Measurements from ENCODE around the gene FHL2. TPM values are rescaled to one million over a fixed set of nuclear protein-coding genes. Genes with fewer than 3 reads are reported as not detected.

Gene FHL2
- total RNA-seq, 2 experiments from 2014 or later, result 1.6 to 1.8 TPM

- intact Hi-C loops (cut with micrococcal nuclease), result no loop called here
- Mint-ChIP-seq H3K4me3 (no peak overlapping the region), H3K27ac (no peak overlapping the region), H3K27me3 (ENCODE audit: low read depth) (peaks cover 20% of the 10 kb centered on the region), H3K9me3 (peaks cover 5% of the 10 kb centered on the region), H3K36me3 (ENCODE audit: low read depth) (no peaks in the 10 kb centered on the region), H3K4me1 (ENCODE audit: low read depth) (peaks cover 9% of the 10 kb centered on the region)
- DNase-seq, result no peak
- CTCF ChIA-PET, result no interaction called here
These were observed 17.3 kb upstream of the FHL2 start for GRCh38 chr2:105416156-105416555.

- DNase-seq, result no peak
- peaks cover 9% of the 10 kb centered on the region for H3K4me1 Mint-ChIP-seq (ENCODE audit: low read depth)
- H3K27me3 Mint-ChIP-seq (ENCODE audit: low read depth), result peaks cover 20% of the 10 kb centered on the region
- H3K27ac Mint-ChIP-seq, result no peak overlapping the region
- no peak overlapping the region for H3K4me3 Mint-ChIP-seq
- peaks cover 3% of the 10 kb centered on the region for H3K9me3 Mint-ChIP-seq
- CTCF ChIA-PET, result interaction anchor here (0.5 to 0.6 kb wide), 2 partner anchors 71 to 542 kb away, joined by 3 read pairs; no protein-coding TSS in a partner anchor
- H3K36me3 Mint-ChIP-seq (ENCODE audit: low read depth), result no peaks in the 10 kb centered on the region
- intact Hi-C loops (cut with micrococcal nuclease), result no loop called here
These were observed 16.2 kb upstream of the FHL2 start for GRCh38 chr2:105415007-105415406.

- no peak overlapping the region for H3K4me3 Mint-ChIP-seq
- H3K27me3 Mint-ChIP-seq (ENCODE audit: low read depth), result peaks cover 20% of the 10 kb centered on the region
- H3K27ac Mint-ChIP-seq, result no peak overlapping the region
- peaks cover 9% of the 10 kb centered on the region for H3K4me1 Mint-ChIP-seq (ENCODE audit: low read depth)
- no peaks in the 10 kb centered on the region for H3K36me3 Mint-ChIP-seq (ENCODE audit: low read depth)
- no peak for DNase-seq
- CTCF ChIA-PET, result interaction anchor here (0.6 to 1.3 kb wide), 3 partner anchors 14 to 145 kb away, joined by 3 to 4 read pairs (median 3); partner anchors contain the start of gene FHL2
- no peaks in the 10 kb centered on the region for H3K9me3 Mint-ChIP-seq
- intact Hi-C loops (cut with micrococcal nuclease), result loop anchor here (1.0 kb wide), 1 partner anchor 43 kb away; no protein-coding TSS in a partner anchor
These were observed 14.4 kb upstream of the FHL2 start for GRCh38 chr2:105413206-105413605.

- Mint-ChIP-seq H3K4me1 (ENCODE audit: low read depth) (peaks cover 4% of the 10 kb centered on the region), H3K36me3 (ENCODE audit: low read depth) (no peaks in the 10 kb centered on the region), H3K4me3 (no peak overlapping the region), H3K27ac (no peak overlapping the region), H3K27me3 (ENCODE audit: low read depth) (peaks cover 20% of the 10 kb centered on the region), H3K9me3 (no peaks in the 10 kb centered on the region)
- CTCF ChIA-PET, result interaction anchor here (1.2 to 1.3 kb wide), 2 partner anchors 14 to 20 kb away, joined by 3 read pairs; partner anchors contain the start of gene FHL2
- intact Hi-C loops (cut with micrococcal nuclease), result no loop called here
- no peak for DNase-seq
These were observed 13.7 kb upstream of the FHL2 start for GRCh38 chr2:105412584-105412983.

GRCh38 chr2:105411720-105412407, 13.0 kb upstream of the FHL2 start:
- CTCF ChIA-PET, result interaction anchor here (1.3 kb wide), 1 partner anchor 13 kb away, joined by 3 read pairs; the partner anchor contains the start of gene FHL2
- Mint-ChIP-seq H3K27ac (no peak overlapping the region), H3K4me3 (no peak overlapping the region), H3K9me3 (no peaks in the 10 kb centered on the region), H3K4me1 (ENCODE audit: low read depth) (peaks cover 2% of the 10 kb centered on the region), H3K27me3 (ENCODE audit: low read depth) (peaks cover 19% of the 10 kb centered on the region), H3K36me3 (ENCODE audit: low read depth) (no peaks in the 10 kb centered on the region)
- DNase-seq, result no peak
- intact Hi-C loops (cut with micrococcal nuclease), result no loop called here

- H3K4me1 Mint-ChIP-seq (ENCODE audit: low read depth), result no peaks in the 10 kb centered on the region
- H3K27me3 Mint-ChIP-seq (ENCODE audit: low read depth), result peaks cover 17% of the 10 kb centered on the region
- intact Hi-C loops (cut with micrococcal nuclease), result no loop called here
- no peaks in the 10 kb centered on the region for H3K9me3 Mint-ChIP-seq
- H3K36me3 Mint-ChIP-seq (ENCODE audit: low read depth), result no peaks in the 10 kb centered on the region
- CTCF ChIA-PET, result no interaction called here
- no peak for DNase-seq
- H3K27ac Mint-ChIP-seq, result no peak overlapping the region
- no peak overlapping the region for H3K4me3 Mint-ChIP-seq
These were observed 11.7 kb upstream of the FHL2 start for GRCh38 chr2:105410554-105410953.

GRCh38 chr2:105409717-105410116, 10.9 kb upstream of the FHL2 start:
- Mint-ChIP-seq H3K27me3 (ENCODE audit: low read depth) (peaks cover 19% of the 10 kb centered on the region), H3K36me3 (ENCODE audit: low read depth) (no peaks in the 10 kb centered on the region), H3K27ac (no peak overlapping the region), H3K4me3 (no peak overlapping the region), H3K9me3 (no peaks in the 10 kb centered on the region), H3K4me1 (ENCODE audit: low read depth) (no peaks in the 10 kb centered on the region)
- CTCF ChIA-PET, result no interaction called here
- DNase-seq, result no peak
- intact Hi-C loops (cut with micrococcal nuclease), result no loop called here

GRCh38 chr2:105407946-105408743, 9.3 kb upstream of the FHL2 start:
- DNase-seq, result no peak
- CTCF ChIA-PET, result interaction anchor here (1.1 kb wide), 1 partner anchor 15 kb away, joined by 3 read pairs; no protein-coding TSS in a partner anchor
- Mint-ChIP-seq H3K27me3 (ENCODE audit: low read depth) (peaks cover 13% of the 10 kb centered on the region), H3K4me3 (no peak overlapping the region), H3K36me3 (ENCODE audit: low read depth) (no peaks in the 10 kb centered on the region), H3K4me1 (ENCODE audit: low read depth) (no peaks in the 10 kb centered on the region), H3K27ac (no peak overlapping the region), H3K9me3 (no peaks in the 10 kb centered on the region)
- intact Hi-C loops (cut with micrococcal nuclease), result no loop called here

GRCh38 chr2:105406221-105406620, 7.4 kb upstream of the FHL2 start:
- Mint-ChIP-seq H3K36me3 (ENCODE audit: low read depth) (no peaks in the 10 kb centered on the region), H3K4me1 (ENCODE audit: low read depth) (no peaks in the 10 kb centered on the region), H3K27me3 (ENCODE audit: low read depth) (peaks cover 2% of the 10 kb centered on the region), H3K9me3 (no peaks in the 10 kb centered on the region), H3K4me3 (no peak overlapping the region), H3K27ac (no peak overlapping the region)
- DNase-seq, result no peak
- intact Hi-C loops (cut with micrococcal nuclease), result no loop called here
- CTCF ChIA-PET, result no interaction called here

- H3K9me3 Mint-ChIP-seq, result no peaks in the 10 kb centered on the region
These were observed 6.4 kb upstream of the FHL2 start for GRCh38 chr2:105405291-105405690.

GRCh38 chr2:105404736-105405135, 5.9 kb upstream of the FHL2 start:
- no peaks in the 10 kb centered on the region for H3K36me3 Mint-ChIP-seq (ENCODE audit: low read depth)
- CTCF ChIA-PET, result no interaction called here
- H3K4me3 Mint-ChIP-seq, result no peak overlapping the region
- H3K27me3 Mint-ChIP-seq (ENCODE audit: low read depth), result peaks cover 9% of the 10 kb centered on the region
- H3K9me3 Mint-ChIP-seq, result no peaks in the 10 kb centered on the region
- intact Hi-C loops (cut with micrococcal nuclease), result no loop called here
- H3K27ac Mint-ChIP-seq, result no peak overlapping the region
- DNase-seq, result no peak
- no peaks in the 10 kb centered on the region for H3K4me1 Mint-ChIP-seq (ENCODE audit: low read depth)

More at GRCh38 chr2:105405291-105405690, 6.4 kb upstream of the FHL2 start:
- DNase-seq, result no peak
- H3K4me3 Mint-ChIP-seq, result no peak overlapping the region
- no peak overlapping the region for H3K27ac Mint-ChIP-seq
- intact Hi-C loops (cut with micrococcal nuclease), result no loop called here
- CTCF ChIA-PET, result no interaction called here
- no peaks in the 10 kb centered on the region for H3K36me3 Mint-ChIP-seq (ENCODE audit: low read depth)
- H3K27me3 Mint-ChIP-seq (ENCODE audit: low read depth), result peaks cover 3% of the 10 kb centered on the region
- no peaks in the 10 kb centered on the region for H3K4me1 Mint-ChIP-seq (ENCODE audit: low read depth)

GRCh38 chr2:105403783-105404698, 5.2 kb upstream of the FHL2 start:
- H3K27me3 Mint-ChIP-seq (ENCODE audit: low read depth), result peaks cover 12% of the 10 kb centered on the region
- DNase-seq, result no peak
- H3K9me3 Mint-ChIP-seq, result no peaks in the 10 kb centered on the region
- CTCF ChIA-PET, result interaction anchor here (1.0 kb wide), 1 partner anchor 59 kb away, joined by 4 read pairs; no protein-coding TSS in a partner anchor
- intact Hi-C loops (cut with micrococcal nuclease), result no loop called here
- H3K27ac Mint-ChIP-seq, result no peak overlapping the region
- H3K36me3 Mint-ChIP-seq (ENCODE audit: low read depth), result no peaks in the 10 kb centered on the region
- no peak overlapping the region for H3K4me3 Mint-ChIP-seq
- no peaks in the 10 kb centered on the region for H3K4me1 Mint-ChIP-seq (ENCODE audit: low read depth)

Measured in activated naive CD4-positive, alpha-beta T cell treated with anti-CD3 and anti-CD28 coated beads for 36 hours (primary cell).